GM12892 (cell line): Measurements from ENCODE around the gene PC.

Experiments used
- POLR2A ChIP-seq: IDR thresholded peaks from 2 replicates; pipeline ENCODE4 v1.6.1; 2011; ENCODE audit warnings: low read depth, low read length, control low read depth
- TAF1 ChIP-seq: IDR thresholded peaks from 2 replicates; pipeline ENCODE4 v1.6.1; 2011; ENCODE audit warnings: low read depth, mild to moderate bottlenecking, control low read depth, low read length, borderline replicate concordance

DNA sequence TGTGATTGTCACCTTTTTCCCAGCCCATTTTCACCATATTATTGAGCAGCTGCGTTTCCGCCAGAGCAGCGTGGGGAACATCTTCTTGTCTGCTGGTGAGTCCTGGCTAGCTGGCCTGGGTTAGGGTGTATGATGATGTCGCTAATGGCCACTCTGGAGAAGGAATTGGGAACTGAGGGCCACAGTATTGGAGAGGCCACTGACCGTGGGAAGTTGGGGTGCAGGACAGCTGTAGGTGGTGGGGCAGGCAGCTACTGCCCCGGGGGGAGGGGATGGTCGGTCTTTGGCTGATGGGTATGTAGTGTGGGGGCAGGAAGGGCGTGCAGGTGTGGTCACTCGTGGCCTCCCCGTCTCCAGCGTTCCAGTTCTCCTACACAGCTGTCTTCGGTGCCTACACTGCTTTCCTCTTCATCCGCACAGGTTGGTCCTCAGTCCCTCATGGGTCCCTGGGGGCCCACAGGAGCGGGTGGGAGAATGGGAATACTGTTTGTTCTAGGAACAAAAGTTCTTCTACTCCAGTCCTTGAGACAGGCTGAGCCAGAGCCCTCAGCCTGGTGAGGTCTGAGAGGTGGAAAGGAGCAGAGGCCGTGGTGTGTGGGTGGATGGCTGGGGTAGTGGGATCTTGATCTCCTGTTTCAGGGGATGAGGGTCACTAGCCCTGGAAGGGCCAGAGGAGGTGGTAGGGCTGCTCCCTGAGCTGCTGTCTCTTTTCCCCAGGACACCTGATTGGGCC is 112.9 kb downstream of the PC start:
- TF ChIP-seq TAF1 (no peak), POLR2A (no peak)
